NCI-H2227 treated with DMSO at 0.1 percent for 48 hours (cell line): Measurements from ENCODE around the gene PLPP6.

Source experiments
- DNase-seq: peaks from one replicate; lab custom pipeline; 2025; lab: John Stamatoyannopoulos, UW

The PLPP6 gene

GRCh38 chr9:4700091-4700490 lies 38.0 kb downstream of the PLPP6 start:
- DNase-seq, result no peak

GRCh38 chr9:4700932-4701331 lies 38.8 kb downstream of the PLPP6 start:
- DNase-seq, result no peak

- DNase-seq, result no peak
Observed at GRCh38 chr9:4701526-4701925, 39.4 kb downstream of the PLPP6 start.

GRCh38 chr9:4704129-4704528 lies 42.0 kb downstream of the PLPP6 start:
- DNase-seq, result no peak

DNA sequence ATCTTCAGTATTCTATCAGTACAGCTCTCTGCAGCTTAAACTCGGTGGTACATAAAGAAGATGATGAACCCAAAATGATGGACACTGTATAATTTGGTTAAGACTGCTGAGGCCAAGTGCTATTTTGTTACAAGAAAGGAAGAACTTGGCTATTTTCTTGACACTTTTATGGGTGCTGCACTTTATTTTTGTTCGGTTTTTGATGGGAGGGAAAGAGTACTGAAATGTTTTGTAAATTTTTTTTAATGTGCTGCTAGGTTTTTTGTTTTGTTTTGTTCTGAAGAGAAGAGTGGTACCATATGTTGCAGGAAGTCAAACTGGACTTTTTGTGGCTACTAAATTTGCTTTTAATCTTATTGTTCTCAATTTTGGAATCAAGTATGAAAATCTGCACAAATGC lies 43.9 kb downstream of the PLPP6 start:
- DNase-seq, result no peak

- no peak for DNase-seq
Observed at GRCh38 chr9:4706971-4707622, 45.0 kb downstream of the PLPP6 start.

DNA sequence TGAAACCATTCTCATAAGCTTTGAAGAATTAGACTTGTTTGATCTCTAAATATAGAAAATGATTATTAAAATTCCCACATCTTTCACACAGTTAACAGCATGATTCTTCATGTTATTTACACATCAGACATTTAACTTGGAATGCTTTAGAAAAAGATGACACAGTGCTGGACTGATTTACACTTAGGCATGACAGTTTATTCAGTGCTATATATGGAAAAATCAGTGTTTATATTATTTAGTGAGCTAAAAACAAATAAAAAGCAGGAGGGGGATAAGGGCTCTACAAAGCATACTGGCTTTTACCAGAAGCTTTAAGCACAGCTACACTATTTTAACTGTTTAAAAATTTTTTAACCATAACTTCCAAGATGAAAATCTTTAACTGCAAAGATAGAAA lies 47.3 kb downstream of the PLPP6 start:
- no peak for DNase-seq

DNA sequence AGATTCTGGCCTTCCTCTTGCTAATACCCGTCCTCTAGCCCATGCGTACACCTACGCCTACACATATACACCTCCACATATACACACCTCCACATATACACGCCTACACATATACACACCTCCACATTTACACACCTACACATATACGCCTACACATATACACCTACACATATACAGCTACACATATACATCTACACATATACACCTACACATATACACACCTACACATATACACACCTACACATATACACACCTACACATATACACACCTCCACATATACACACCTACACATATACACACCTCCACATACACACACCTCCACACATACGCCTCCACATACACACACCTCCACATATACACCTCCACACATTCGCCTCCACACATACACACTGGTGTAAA lies 51.8 kb downstream of the PLPP6 start:
- no peak for DNase-seq

DNA sequence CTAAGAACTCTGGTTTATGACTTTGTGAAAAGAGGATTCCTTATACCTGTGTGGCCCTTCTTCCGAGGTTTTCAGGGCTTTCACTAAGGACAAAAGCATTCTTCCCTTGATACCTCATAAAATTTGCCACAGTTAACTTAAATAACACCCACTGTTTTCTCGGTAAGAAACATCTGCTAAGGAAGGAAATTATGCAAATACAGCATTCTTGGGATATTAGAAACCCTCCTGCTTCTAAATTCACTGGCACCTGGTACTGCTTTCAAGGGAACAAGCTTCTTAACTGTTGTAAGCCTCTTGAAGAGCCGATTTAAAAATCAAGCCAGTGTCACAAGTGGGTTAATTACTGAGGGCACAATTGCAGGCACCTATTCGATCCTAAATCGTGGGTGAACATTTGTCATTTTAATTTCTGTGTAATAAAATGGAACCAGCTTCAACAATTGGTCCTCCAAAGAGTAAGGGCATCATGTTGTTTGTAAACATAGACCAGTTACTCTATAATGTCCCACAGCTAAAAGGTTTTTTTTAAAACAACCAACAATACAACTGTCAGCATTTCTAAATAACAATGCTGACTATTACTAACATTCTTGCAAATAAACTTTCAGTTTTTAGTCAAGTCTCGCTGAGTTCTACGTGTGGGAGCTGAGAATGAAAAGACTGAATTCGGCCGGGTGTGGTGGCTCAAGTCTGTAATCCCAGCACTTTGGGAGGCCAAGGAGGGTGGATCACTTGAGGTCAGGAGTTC lies 52.3 kb downstream of the PLPP6 start:
- no peak for DNase-seq
